GM18498 (cell line): ENCODE results near the gene CIC.

Experiments
- ATAC-seq: cut with Tn5 transposase; IDR thresholded peaks from one replicate; pipeline ENCODE4 v1.9.1; 2021; ENCODE audit warnings: mild to moderate bottlenecking, moderate library complexity; ENCODE audit not compliant: unreplicated experiment

The CIC gene

DNA sequence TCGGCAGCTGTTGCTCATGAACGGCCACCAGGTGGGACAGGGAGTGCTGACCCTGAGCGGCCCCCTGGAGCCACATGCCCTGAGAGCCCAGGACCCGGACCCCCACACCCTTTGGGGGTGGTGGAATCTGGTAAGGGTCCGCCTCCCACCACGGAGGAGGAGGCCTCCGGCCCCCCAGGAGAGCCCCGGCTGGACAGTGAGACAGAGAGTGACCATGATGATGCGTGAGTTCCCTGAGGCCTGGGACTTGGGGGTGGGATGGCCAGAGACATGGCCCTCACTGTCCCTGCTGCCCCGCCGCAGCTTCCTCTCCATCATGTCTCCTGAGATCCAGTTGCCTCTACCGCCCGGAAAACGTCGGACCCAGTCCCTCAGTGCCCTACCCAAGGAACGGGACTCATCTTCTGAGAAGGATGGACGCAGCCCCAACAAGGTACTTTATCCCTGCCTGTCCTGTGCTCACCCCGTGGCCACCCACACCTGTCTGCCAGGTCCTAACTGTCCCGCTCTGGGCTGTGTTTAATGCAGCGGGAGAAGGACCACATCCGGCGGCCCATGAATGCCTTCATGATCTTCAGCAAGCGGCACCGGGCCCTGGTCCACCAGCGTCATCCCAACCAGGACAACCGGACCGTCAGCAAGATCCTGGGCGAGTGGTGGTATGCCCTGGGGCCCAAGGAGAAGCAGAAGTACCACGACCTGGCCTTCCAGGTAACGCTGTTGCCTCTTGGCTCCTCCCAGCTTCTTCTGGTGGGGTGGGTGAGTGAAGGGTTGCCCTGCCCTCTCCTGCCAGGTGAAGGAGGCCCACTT lies 18.2 kb downstream of the CIC start:
- ATAC-seq, result no peak

- no peak for ATAC-seq
Measured at GRCh38 chr19:42287827-42288107, 18.7 kb downstream of the CIC start.

- ATAC-seq, result no peak
Measured at GRCh38 chr19:42288387-42288786, 19.3 kb downstream of the CIC start.

GRCh38 chr19:42288881-42289555 lies 20.0 kb downstream of the CIC start:
- no peak for ATAC-seq

- ATAC-seq, result no peak
Measured at GRCh38 chr19:42289556-42290041, 20.5 kb downstream of the CIC start.

DNA sequence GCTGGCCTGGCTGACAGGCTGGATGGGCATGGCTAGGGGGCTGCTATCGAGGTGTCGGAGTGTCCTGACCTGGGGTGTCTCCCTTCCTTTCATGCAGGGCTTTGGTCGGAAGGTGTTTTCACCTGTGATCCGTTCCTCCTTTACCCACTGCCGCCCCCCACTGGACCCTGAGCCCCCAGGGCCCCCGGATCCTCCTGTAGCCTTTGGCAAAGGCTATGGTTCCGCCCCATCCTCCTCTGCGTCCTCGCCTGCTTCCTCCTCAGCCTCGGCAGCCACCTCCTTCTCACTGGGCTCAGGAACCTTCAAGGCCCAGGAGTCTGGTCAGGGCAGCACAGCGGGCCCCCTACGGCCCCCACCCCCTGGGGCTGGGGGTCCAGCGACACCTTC lies 21.1 kb downstream of the CIC start:
- ATAC-seq, result no peak

GRCh38 chr19:42290523-42291434 lies 21.7 kb downstream of the CIC start:
- no peak for ATAC-seq

GRCh38 chr19:42291435-42291810 lies 22.4 kb downstream of the CIC start:
- ATAC-seq, result no peak

DNA sequence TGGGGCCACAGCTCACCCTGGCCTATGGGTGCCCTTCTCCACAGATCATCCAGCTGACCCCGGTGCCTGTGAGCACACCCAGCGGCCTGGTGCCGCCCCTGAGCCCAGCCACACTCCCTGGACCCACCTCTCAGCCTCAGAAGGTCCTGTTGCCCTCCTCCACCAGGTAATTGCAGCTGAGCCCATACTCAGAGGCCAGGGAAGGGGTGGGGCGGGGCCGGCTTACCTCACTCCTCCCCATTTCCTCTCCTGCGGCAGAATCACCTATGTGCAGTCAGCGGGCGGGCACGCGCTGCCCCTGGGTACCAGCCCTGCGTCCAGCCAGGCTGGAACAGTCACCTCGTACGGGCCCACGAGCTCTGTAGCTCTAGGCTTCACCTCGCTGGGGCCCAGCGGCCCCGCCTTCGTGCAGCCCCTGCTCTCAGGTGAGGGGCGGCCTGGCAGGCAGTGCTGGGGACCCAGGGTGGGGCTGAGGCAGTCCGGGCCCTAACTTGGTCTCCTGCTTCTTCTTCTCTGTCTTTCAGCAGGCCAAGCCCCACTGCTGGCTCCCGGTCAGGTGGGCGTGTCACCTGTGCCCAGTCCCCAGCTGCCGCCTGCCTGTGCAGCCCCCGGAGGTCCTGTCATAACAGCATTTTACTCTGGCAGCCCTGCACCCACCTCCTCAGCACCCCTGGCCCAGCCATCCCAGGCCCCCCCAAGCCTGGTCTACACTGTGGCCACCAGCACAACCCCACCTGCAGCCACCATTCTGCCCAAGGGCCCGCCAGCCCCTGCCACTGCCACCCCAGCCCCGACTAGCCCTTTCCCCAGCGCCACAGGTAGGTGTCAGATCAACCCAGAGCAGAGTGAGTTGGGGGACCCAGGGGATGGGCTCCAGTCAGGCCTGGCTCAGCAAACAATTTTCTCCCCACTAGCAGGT lies 23.2 kb downstream of the CIC start:
- no peak for ATAC-seq

DNA sequence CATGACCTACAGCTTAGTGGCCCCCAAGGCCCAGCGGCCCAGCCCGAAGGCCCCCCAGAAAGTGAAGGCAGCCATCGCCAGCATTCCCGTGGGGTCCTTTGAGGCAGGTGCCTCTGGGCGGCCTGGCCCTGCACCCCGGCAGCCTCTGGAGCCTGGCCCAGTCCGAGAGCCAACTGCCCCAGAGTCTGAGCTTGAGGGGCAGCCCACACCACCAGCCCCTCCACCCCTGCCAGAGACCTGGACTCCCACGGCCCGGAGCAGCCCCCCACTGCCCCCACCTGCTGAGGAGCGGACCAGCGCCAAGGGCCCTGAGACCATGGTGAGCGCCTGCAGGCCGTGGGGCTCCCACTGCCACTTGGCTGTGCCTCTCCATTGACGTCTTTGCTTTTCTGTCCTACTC lies 23.9 kb downstream of the CIC start:
- no peak for ATAC-seq

DNA sequence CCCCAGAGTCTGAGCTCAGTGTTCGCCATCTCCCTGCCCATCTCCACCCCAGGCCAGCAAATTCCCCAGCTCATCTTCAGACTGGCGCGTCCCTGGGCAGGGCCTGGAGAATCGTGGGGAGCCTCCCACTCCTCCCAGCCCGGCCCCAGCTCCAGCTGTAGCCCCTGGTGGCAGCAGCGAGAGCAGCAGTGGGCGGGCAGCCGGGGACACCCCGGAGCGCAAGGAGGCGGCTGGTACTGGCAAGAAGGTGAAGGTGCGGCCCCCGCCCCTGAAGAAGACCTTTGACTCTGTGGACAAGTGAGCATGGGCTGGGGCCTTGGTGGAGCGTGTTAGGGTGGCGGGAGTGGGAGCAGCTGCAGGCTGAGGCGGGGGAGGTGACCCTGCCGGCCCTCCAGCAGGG lies 24.5 kb downstream of the CIC start:
- no peak for ATAC-seq

GRCh38 chr19:42293948-42294347 lies 24.9 kb downstream of the CIC start:
- ATAC-seq, result no peak

DNA sequence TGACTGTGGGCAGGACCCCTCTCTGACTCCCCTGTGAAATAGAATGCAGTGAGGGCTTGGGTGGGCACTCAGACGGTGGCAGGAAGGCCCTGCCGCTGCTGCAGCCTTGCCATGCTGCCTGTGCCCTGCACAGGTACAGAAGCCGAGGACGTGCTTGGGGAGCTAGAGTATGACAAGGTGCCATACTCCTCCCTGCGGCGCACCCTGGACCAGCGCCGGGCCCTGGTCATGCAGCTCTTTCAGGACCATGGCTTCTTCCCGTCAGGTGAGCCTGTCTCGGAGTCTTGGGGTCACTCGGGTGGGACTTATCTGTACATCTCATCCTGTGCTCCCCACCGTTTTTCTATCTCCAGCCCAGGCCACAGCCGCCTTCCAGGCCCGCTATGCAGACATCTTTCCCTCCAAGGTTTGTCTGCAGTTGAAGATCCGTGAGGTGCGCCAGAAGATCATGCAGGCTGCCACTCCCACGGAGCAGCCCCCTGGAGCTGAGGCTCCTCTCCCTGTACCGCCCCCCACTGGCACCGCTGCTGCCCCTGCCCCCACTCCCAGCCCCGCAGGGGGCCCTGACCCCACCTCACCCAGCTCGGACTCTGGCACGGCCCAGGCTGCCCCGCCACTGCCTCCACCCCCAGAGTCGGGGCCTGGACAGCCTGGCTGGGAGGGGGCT lies 25.6 kb downstream of the CIC start:
- no peak for ATAC-seq

DNA sequence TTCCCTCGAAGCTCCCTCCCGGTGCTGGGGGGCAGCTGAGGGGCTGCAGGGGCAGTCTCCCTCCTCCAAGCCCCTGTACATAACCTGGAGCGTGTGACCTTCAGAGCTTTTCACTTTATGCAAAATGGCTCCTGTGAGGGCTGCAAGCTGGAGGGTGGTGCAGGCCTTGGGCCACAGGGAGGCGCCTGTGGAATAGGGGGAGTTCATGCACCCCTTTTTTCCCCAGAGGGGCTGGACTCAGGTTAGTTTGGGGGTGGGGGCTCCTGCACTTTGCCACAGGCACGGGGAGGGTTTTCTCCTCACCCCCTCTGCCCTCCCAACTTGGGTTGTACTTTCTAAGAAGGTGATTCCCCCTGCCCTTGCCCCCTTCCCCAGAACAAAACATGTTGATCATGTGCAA lies 26.3 kb downstream of the CIC start:
- no peak for ATAC-seq

- no peak for ATAC-seq
Measured at GRCh38 chr19:42295831-42296525, 26.9 kb downstream of the CIC start.

DNA sequence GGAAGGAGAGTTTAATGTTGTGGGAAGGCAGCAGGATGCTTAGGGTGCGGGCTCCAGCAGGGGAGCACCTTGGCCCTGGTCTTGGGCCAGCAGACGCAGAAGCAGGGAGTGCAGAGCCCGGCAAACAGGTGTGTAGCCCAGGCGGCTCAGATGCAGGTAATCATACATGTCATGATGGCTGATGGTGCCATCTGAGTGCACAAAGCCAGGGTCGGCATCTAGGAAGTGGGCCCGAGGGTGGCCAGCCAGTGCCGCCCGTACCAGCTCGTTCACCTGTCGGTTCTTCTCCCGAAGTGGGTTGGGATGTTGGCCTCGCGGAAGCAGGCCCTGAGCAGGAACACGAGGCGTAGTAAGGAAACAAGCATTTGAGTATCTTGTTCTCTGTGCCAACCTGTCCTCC lies 28.0 kb downstream of the CIC start:
- no peak for ATAC-seq

DNA sequence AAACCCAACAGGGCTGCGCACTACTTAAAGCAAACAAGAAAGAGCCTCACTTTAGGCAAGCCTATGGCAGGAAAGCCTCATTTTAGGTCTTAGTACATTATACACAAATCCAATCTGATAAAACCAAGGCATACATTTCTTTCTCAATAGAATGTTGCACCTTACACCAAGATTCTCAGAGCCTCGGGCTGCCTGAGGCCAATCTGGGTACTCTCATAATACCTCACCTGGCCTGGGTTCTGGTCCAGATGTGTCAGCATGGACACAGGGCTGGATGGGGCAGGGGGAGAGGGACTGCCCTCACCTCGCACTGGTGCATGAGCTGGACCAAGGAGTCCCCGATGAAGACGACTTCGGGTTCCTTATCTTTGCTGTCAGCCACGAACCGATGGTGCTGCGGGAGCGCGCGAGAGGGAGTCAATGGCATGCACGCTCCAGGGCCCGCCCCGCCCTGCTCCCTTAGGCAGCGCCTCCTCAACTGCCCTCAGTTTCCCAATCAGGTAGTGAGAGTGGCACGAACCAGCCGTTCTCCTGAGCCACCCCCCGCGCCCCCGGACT lies 32.7 kb downstream of the CIC start, which contains the start of gene PRR19:
Gene PRR19, plus strand, starts transcription at position 487 of the 558 bp plus-strand sequence. CDS start 7,453 bp downstream, outside the sequence.
- ATAC-seq, result peak; percentile 22

GRCh38 chr19:42303101-42303464 lies 34.0 kb downstream of the CIC start:
- no peak for ATAC-seq

DNA sequence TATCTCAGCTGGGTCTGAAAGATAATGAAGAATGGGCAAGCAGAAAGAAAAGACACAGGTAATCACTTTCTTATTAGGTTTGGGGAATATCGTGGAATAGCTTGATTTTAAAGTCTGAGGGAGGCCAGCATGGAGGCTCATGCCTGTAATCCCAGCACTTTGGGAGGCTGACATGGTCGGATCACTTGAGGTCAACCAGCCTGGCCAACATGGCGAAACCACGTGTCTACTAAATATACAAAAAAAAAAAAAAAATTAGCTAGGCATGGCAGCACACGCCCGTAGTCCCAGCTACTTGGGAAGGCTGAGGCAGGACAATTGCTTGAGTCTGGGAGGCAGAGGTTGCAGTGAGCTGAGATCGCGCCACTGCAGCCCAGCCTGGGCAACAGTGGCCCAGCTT lies 34.8 kb downstream of the CIC start:
- no peak for ATAC-seq
